ENCODE data around the gene SLC5A4. TPM values are rescaled to one million over a fixed set of nuclear protein-coding genes. Genes with fewer than 3 reads are reported as not detected.

SLC5A4 gene
- total RNA-seq, 1 experiment from 2014 or later = not detected

- no peak for TF ChIP-seq EZH2 (IDR thresholded peaks at IDR 0.05; ENCODE audit: low read depth)
- no peak for TF ChIP-seq CTCF (conservative IDR thresholded peaks at IDR 0.05)
- Histone ChIP-seq H3K9me2 (ENCODE audit: insufficient read depth) (no peaks in the 10 kb centered on the region), H3K9me3 (ENCODE audit: insufficient read depth, low read depth) (no peaks in the 10 kb centered on the region; the same call in 1 of the 2 replicates), H3K36me3 (ENCODE audit: low read depth) (no peaks in the 10 kb centered on the region), H2AFZ (no peak overlapping the region), H3K4me3 (no peak overlapping the region), H3K27me3 (ENCODE audit: insufficient read depth, low read depth) (peaks cover 80% of the 10 kb centered on the region), H3K27ac (no peak overlapping the region), H4K20me1 (ENCODE audit: insufficient read depth) (no peaks in the 10 kb centered on the region), H3K79me2 (ENCODE audit: low read depth) (no peaks in the 10 kb centered on the region), H3F3A (ENCODE audit: insufficient read depth, low read depth) (no peaks in the 10 kb centered on the region), H3K4me2 (no peak overlapping the region), H3K4me1 (replicated peaks; ENCODE audit: insufficient read depth) (no peaks in the 10 kb centered on the region)
- CTCF ChIA-PET = interaction anchor here (0.6 kb wide), 1 partner anchor 35 kb away, joined by 3 read pairs; no protein-coding TSS in a partner anchor
- POLR2A ChIA-PET (ENCODE audit: unreplicated experiment) = no interaction called here
- intact Hi-C loops (cut with micrococcal nuclease; ENCODE audit: unreplicated experiment) = no loop called here
- BruUV-seq (replicated peaks) = no TSS peak
- DNase-seq = no peak
These were observed 5.9 kb downstream of the SLC5A4 start for GRCh38 chr22:32249231-32249630.

GRCh38 chr22:32248276-32248675, 6.9 kb downstream of the SLC5A4 start:
- no peaks in the 10 kb centered on the region for H3K4me1 ChIP-seq (replicated peaks; ENCODE audit: insufficient read depth)
- CTCF ChIA-PET = no interaction called here

GRCh38 chr22:32246166-32246565, 9.0 kb downstream of the SLC5A4 start:
- H3K9me2 ChIP-seq (ENCODE audit: insufficient read depth) = no peaks in the 10 kb centered on the region
- H3K4me3 ChIP-seq = no peak overlapping the region
- no peaks in the 10 kb centered on the region for H4K20me1 ChIP-seq (ENCODE audit: insufficient read depth)
- H3F3A ChIP-seq (ENCODE audit: insufficient read depth, low read depth) = no peaks in the 10 kb centered on the region
- no peaks in the 10 kb centered on the region for H3K79me2 ChIP-seq (ENCODE audit: low read depth)
- no peak overlapping the region for H3K27ac ChIP-seq
- TF ChIP-seq EZH2 (IDR thresholded peaks at IDR 0.05; ENCODE audit: low read depth) (no peak), CTCF (conservative IDR thresholded peaks at IDR 0.05) (no peak)
- H3K4me1 ChIP-seq (replicated peaks; ENCODE audit: insufficient read depth) = no peaks in the 10 kb centered on the region
- no peaks in the 10 kb centered on the region for H3K36me3 ChIP-seq (ENCODE audit: low read depth)
- no peak for DNase-seq
- peaks cover 61% of the 10 kb centered on the region for H3K27me3 ChIP-seq (ENCODE audit: insufficient read depth, low read depth)
- no peak overlapping the region for H2AFZ ChIP-seq
- no TSS peak for BruUV-seq (replicated peaks)
- intact Hi-C loops (cut with micrococcal nuclease; ENCODE audit: unreplicated experiment) = no loop called here
- ChIA-PET POLR2A (ENCODE audit: unreplicated experiment) (no interaction called here), CTCF (no interaction called here)
- no peak overlapping the region for H3K4me2 ChIP-seq
- H3K9me3 ChIP-seq (ENCODE audit: insufficient read depth, low read depth) = no peaks in the 10 kb centered on the region; the same call in 1 of the 2 replicates

More at GRCh38 chr22:32248276-32248675, 6.9 kb downstream of the SLC5A4 start:
- no TSS peak for BruUV-seq (replicated peaks)
- POLR2A ChIA-PET (ENCODE audit: unreplicated experiment) = no interaction called here
- no peak overlapping the region for H3K27ac ChIP-seq
- peaks cover 76% of the 10 kb centered on the region for H3K27me3 ChIP-seq (ENCODE audit: insufficient read depth, low read depth)
- no peak for DNase-seq
- TF ChIP-seq CTCF (conservative IDR thresholded peaks at IDR 0.05) = no peak
- no peak for TF ChIP-seq EZH2 (IDR thresholded peaks at IDR 0.05; ENCODE audit: low read depth)
- no peak overlapping the region for H3K4me3 ChIP-seq
- no peaks in the 10 kb centered on the region; the same call in 1 of the 2 replicates for H3K9me3 ChIP-seq (ENCODE audit: insufficient read depth, low read depth)
- H3K9me2 ChIP-seq (ENCODE audit: insufficient read depth) = no peaks in the 10 kb centered on the region
- no peaks in the 10 kb centered on the region for H3F3A ChIP-seq (ENCODE audit: insufficient read depth, low read depth)
- H3K36me3 ChIP-seq (ENCODE audit: low read depth) = no peaks in the 10 kb centered on the region
- no peak overlapping the region for H3K4me2 ChIP-seq
- intact Hi-C loops (cut with micrococcal nuclease; ENCODE audit: unreplicated experiment) = no loop called here
- H2AFZ ChIP-seq = no peak overlapping the region
- no peaks in the 10 kb centered on the region for H4K20me1 ChIP-seq (ENCODE audit: insufficient read depth)
- H3K79me2 ChIP-seq (ENCODE audit: low read depth) = no peaks in the 10 kb centered on the region
